GM21367 (cell line): Measurements from ENCODE around the gene C19orf12.

Source experiments
- ATAC-seq: cut with Tn5 transposase; IDR thresholded peaks from one replicate; pipeline ENCODE4 v1.9.1; 2021; ENCODE audit not compliant: unreplicated experiment

C19orf12 gene

GRCh38 chr19:29714953-29715700 lies at the start of gene C19orf12:
Gene C19orf12, minus strand, starts transcription at chr19:29715261. Its CDS starts 6,848 bp downstream, at chr19:29708413.
- peak; percentile 56 for ATAC-seq

GRCh38 chr19:29764361-29764760 lies 49.3 kb upstream of the C19orf12 start:
- no peak for ATAC-seq

GRCh38 chr19:29763196-29763595 lies 48.1 kb upstream of the C19orf12 start:
- no peak for ATAC-seq

GRCh38 chr19:29761575-29762232 lies 46.6 kb upstream of the C19orf12 start:
- ATAC-seq = no peak

GRCh38 chr19:29760752-29761502 lies 45.9 kb upstream of the C19orf12 start:
- ATAC-seq = no peak

GRCh38 chr19:29759359-29759758 lies 44.3 kb upstream of the C19orf12 start:
- ATAC-seq = no peak

GRCh38 chr19:29758863-29759262 lies 43.8 kb upstream of the C19orf12 start:
- ATAC-seq = no peak

GRCh38 chr19:29757551-29757950 lies 42.5 kb upstream of the C19orf12 start:
- no peak for ATAC-seq

GRCh38 chr19:29753934-29754305 lies 38.9 kb upstream of the C19orf12 start:
- no peak for ATAC-seq

GRCh38 chr19:29753190-29753933 lies 38.3 kb upstream of the C19orf12 start:
- ATAC-seq = no peak

- ATAC-seq = no peak
Measured at GRCh38 chr19:29752450-29753025, 37.5 kb upstream of the C19orf12 start.

GRCh38 chr19:29751932-29752331 lies 36.9 kb upstream of the C19orf12 start:
- ATAC-seq = no peak

GRCh38 chr19:29750001-29750400 lies 34.9 kb upstream of the C19orf12 start:
- no peak for ATAC-seq

GRCh38 chr19:29748996-29749849 lies 34.2 kb upstream of the C19orf12 start:
- no peak for ATAC-seq

- ATAC-seq = no peak
Measured at GRCh38 chr19:29745253-29745652, 30.2 kb upstream of the C19orf12 start.

GRCh38 chr19:29743681-29744080 lies 28.6 kb upstream of the C19orf12 start:
- no peak for ATAC-seq

GRCh38 chr19:29741776-29742175 lies 26.7 kb upstream of the C19orf12 start:
- ATAC-seq = no peak

- no peak for ATAC-seq
Measured at GRCh38 chr19:29741226-29741625, 26.2 kb upstream of the C19orf12 start.

GRCh38 chr19:29737461-29738000 lies 22.5 kb upstream of the C19orf12 start:
- ATAC-seq = no peak

GRCh38 chr19:29735829-29736228 lies 20.8 kb upstream of the C19orf12 start:
- ATAC-seq = no peak
